ENCODE results near the gene ING2. TPM values are rescaled to one million over a fixed set of nuclear protein-coding genes. Genes with fewer than 3 reads are reported as not detected.
A peak's percentile ranks its signal among the peaks of the same experiment; 100 is the strongest.
"Not testable (repeated sequence)": the region's sequence is repeated elsewhere in the genome, so short reads cannot be mapped to it uniquely, and the experiment has no call there.

The ING2 gene
- total and polyA plus RNA-seq, 8 donors = 9.3 to 29.4 (median 24.1) TPM

GRCh38 chr4:183471946-183472708, 32.7 kb upstream of the ING2 start:
- Histone ChIP-seq H3K4me3 (no peak overlapping the region), H3K27ac (no peak overlapping the region), H3K4me1 (peaks cover 3 to 13% of the 10 kb centered on the region in 2 donors), H3K27me3 (no peaks in the 10 kb centered on the region), H3K36me3 (no peaks in the 10 kb centered on the region), H3K9me3 (no peaks in the 10 kb centered on the region)
- DNase-seq (peak; percentile 60 to 87 (median 81)), ATAC-seq (peak; percentile 98)
- TF ChIP-seq CTCF (IDR thresholded peaks at IDR 0.05) = peak; percentile 80 to 95
- intact Hi-C loops (cut with DNase I) = loop anchor here in 1 of 2 donors (10.0 kb wide), 1 partner anchor 133 kb away; no protein-coding TSS in a partner anchor

- H3K4me3 ChIP-seq = no peak overlapping the region
- no peaks in the 10 kb centered on the region for H3K9me3 ChIP-seq
- DNase-seq = no peak
- ATAC-seq = no peak
- no peaks in the 10 kb centered on the region for H3K4me1 ChIP-seq
- H3K27me3 ChIP-seq = no peaks in the 10 kb centered on the region
- no peaks in the 10 kb centered on the region for H3K36me3 ChIP-seq
- H3K27ac ChIP-seq = no peak overlapping the region
- intact Hi-C loops (cut with DNase I) = loop anchor here in 1 of 2 donors (10.0 kb wide), 1 partner anchor 127 kb away; no protein-coding TSS in a partner anchor
- no peak for TF ChIP-seq CTCF (IDR thresholded peaks at IDR 0.05)
These were observed 26.7 kb upstream of the ING2 start for GRCh38 chr4:183478123-183478522.

- Histone ChIP-seq H3K27ac (no peak overlapping the region), H3K36me3 (no peaks in the 10 kb centered on the region), H3K9me3 (no peaks in the 10 kb centered on the region), H3K27me3 (no peaks in the 10 kb centered on the region), H3K4me3 (no peak overlapping the region), H3K4me1 (no peaks in the 10 kb centered on the region)
- no peak for ATAC-seq
- no peak for TF ChIP-seq CTCF (IDR thresholded peaks at IDR 0.05)
- DNase-seq = no peak
- intact Hi-C loops (cut with DNase I) = loop anchor here in 1 of 2 donors (10.0 kb wide), 1 partner anchor 126 kb away; no protein-coding TSS in a partner anchor
These were observed 25.9 kb upstream of the ING2 start for GRCh38 chr4:183478926-183479325.

GRCh38 chr4:183482515-183483095, 22.3 kb upstream of the ING2 start:
- H3K36me3 ChIP-seq; H3K27ac ChIP-seq; DNase-seq; H3K4me3 ChIP-seq; H3K4me1 ChIP-seq; H3K27me3 ChIP-seq; H3K9me3 ChIP-seq; ATAC-seq; intact Hi-C loops (cut with DNase I): not testable (repeated sequence)

GRCh38 chr4:183483997-183484396, 20.9 kb upstream of the ING2 start:
- Histone ChIP-seq H3K27ac (no peak overlapping the region), H3K9me3 (no peaks in the 10 kb centered on the region), H3K36me3 (no peaks in the 10 kb centered on the region), H3K4me3 (no peak overlapping the region), H3K27me3 (no peaks in the 10 kb centered on the region), H3K4me1 (no peaks in the 10 kb centered on the region)
- intact Hi-C loops (cut with DNase I) = no loop called here
- no peak for TF ChIP-seq CTCF (IDR thresholded peaks at IDR 0.05)
- no peak for DNase-seq
- no peak for ATAC-seq

Measured in left lung (tissue), 10 donors.